NCI-H345 (cell line): ENCODE data around the gene PPP1R1A.

ENCODE experiments used
- DNase-seq: peaks from one replicate; lab custom pipeline; 2025; lab: John Stamatoyannopoulos, UW

Gene PPP1R1A

DNA sequence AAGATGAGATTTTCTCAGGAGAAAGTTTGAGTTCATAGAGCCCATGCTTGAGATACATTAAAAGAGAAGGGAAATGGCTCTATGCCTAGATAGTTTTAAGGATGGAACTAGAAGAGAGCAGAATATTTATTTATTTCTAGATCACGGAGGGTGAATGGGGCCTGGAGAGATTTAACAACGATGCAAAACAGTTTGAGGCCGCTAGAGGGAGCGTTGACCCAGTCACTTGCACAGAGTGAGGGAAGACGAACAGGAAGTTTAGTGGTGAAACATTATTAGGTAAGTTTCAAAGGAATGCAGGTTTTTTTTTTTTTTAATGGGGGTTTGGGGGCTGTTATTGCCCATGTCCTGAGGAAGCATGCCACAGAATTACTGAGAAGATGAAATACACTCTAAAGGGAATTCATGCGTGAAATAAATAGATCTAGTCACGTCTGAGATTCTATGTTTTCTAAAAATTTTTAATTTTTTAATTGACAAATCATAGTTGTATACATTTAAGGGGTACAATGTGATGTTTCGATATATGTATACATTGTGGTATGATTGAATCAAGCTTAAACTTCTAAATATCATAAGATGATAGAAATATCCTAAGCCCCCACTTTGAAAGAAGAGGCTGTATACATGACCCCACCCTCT lies 14.8 kb upstream of the PPP1R1A start:
- DNase-seq: peak; percentile 67

GRCh38 chr12:54602661-54603060 lies 14.2 kb upstream of the PPP1R1A start:
- no peak for DNase-seq

DNA sequence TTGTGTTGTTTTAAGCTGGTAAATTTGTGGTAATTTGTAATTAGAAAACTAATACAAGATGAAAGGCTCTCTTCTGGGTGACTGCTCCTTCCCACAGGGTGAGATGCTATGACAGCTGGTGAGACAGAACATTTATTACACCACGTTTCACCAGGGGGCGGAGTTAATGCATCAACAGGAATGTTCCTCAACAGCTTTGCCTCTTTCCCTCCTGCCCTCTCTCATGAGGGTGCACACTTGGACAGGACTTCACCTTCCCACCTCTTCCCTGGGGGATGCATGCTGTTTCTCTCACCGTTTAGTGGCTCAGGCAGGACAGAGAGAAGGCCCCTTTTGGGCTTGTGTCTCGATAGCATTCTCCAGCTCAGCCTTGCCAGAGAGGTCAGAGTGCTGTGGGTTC lies 13.4 kb upstream of the PPP1R1A start:
- DNase-seq: no peak

DNA sequence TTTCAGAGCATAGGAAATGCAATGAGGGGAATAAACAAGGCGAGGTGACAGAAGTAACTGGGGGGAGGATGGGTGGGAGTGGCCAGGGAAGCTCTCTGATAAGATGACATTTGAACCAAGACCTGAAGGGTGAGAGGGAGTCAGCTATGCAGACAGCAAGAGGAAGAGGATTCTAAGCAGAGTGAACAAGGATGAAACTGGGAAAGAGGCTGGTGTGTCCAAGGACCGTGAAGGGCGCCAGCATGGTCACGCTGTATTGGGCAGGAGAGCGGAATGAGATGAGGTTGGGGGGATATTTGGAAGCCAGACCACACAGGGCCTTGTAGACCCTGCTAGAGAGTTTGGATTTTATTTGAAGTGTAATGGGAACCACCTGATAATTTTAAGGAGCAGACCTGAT lies 10.5 kb upstream of the PPP1R1A start:
- no peak for DNase-seq

DNA sequence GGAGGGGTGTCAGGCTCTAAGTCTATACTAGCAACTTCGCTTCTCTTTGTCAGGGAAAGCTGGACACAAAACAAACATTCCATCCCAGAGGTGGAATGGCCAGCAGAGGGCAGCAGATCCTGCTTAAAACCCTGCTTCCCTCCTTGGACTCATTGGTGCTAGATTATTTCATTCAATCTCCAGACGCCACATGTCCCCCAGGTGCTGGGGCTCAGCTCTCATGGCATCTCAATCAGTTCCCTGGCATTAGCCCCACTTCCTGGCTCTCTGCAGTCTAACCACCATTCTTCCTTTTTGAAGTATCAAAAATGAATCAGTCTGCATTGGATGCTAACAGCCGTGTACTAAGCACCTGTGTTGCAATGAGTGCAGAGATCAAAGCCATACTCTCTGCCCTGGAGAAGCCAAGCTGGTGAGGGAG lies 8.1 kb upstream of the PPP1R1A start:
- peak; percentile 41 for DNase-seq

DNA sequence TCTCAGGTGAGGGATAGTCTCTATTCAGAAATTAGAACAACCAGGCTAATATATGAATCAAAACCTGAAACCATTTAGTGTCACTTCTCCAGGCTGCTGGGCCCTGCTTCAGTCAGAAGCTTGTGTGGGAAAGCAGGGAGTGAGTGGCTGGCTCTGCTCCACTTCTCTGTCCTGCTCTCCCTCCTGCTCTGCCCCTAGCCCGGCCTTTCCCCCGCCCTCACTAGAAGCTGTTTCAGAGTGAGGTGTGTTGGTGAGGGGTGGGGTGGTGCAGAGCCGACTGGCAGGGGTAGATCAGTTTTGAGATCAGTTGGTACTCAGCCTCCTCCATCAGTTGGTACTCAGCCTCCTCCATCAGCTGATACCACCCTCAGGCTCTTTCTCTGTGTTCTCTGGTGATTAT lies 7.0 kb upstream of the PPP1R1A start:
- DNase-seq: no peak

DNA sequence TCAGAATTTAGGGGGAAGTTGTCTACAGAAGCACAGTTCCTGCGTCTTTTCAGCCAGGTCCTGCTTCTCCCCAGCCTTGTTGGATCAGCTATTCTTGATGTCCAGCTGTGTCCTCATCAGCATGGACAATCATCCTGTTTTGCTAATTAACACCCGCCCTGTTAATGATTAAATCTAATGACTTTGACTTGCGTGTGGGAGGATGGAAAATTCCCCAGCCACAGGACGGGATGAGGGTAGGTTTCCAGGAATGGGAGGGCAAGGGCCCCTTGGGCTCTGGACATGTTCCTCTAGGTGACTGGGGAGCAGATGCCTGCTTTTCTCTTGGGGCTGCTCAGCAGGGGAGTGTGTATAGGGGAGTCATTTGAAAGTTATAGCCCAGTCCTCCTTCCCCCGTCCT lies 5.3 kb upstream of the PPP1R1A start:
- DNase-seq: no peak

GRCh38 chr12:54593135-54593534 lies 4.7 kb upstream of the PPP1R1A start:
- DNase-seq: no peak

DNA sequence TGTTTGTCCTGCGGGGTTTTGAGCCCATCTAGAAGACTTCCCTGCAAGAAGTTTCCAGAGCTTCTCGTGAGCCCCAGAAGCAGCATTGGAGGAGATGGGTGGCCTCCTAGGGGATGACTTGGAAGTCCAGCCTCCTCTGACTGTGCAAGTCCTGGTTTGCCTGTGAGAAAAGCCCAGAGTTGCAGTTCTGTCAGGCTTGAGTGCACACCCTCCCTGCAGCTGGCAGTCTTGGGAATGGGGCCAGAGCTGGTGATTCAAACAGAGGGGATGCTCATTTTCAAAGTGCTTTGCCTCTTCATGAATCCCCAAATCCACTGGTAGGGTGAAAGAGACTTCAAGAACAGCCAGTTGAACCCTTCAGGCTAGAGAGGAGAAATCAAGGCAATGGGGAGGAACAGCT lies 3.9 kb upstream of the PPP1R1A start:
- DNase-seq: no peak

- DNase-seq: no peak
Measured at GRCh38 chr12:54590978-54591591, 2.6 kb upstream of the PPP1R1A start.

DNA sequence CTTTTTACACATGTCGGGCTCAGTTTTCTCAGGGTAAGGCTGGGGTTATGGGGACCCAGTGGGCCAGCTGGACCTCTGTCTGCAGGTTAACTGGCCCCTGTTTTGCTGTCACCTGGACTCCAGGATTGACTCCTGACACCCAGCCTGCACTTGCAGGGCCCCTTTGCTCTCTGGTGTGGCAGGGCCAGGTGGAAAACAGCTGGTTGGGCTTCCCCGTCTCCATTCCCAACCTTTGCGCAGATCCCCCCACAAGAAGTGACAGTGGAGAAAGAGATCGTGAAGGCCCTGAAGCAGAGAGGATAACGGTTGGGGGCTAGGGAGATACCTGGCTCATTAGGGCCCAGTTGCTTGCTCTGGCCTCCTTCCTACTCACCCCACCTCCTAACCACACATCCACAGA lies 1.5 kb upstream of the PPP1R1A start:
- DNase-seq: no peak

DNA sequence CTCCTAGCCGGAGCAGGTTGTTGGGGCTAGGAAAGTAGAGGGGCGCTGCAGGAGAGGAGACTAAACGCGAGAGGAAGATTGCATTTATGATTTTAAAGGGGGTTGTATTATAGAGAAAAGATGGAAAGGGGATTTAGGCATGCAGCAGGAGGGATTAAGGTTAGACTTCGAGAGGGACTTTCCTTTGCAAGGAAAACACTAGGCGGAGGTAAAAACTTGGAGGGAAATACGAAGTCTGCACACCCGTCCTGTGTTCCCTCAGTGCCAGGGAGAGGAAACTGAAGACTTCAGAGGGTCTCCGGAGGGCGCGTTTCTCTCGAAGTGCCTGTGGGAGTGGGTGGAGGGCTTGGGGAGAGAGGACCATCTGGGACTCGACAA lies 420 bp upstream of the PPP1R1A start:
- no peak for DNase-seq

DNA sequence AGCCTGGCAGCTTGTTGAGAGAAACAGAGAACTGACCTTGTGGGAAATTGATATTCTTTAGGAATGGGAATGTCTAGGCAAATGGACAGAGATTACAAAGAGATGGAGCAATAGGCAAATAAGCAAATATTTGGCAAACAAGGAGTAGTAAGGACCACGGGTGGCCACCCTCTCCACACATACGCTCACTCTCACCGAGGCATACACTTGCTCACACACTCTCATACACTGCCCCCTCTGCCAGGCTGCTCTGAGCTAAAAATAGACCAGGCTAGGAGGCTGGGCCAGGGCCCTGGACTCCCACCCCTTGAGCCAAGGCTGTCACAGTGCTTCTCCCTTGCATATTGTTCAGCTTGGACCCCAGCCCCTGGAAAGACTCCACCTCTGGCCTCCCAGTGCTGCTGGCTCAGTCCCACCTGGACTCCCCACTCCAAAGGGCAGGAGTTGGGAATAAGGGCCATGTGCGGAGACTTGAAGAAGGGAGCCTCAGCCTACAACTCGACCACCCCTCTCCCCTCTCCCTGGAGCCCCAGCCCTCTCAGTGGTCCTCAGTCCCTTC lies 1.1 kb downstream of the PPP1R1A start:
- DNase-seq: no peak

- DNase-seq: no peak
Measured at GRCh38 chr12:54586620-54587019, 1.8 kb downstream of the PPP1R1A start.

DNA sequence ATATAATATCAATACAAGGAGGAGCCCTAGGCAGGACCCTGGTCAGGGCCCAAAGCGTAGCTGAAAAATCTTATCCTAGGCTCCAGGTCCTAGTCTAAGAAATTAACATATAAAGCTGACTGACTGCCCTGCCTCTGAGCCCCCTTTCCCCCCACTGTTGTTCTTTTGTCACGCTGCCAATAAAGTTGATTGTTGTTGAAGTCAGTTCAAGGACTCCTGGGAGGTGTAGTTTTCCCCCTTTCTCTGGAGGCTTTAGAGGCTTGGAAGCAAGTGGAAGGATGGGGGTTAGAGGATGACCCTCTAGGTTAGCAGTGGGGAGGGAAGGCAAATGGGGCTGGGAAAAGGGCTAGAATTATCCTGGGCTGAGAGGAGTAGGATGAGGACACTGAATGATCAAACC lies 3.2 kb downstream of the PPP1R1A start:
- DNase-seq: no peak

- DNase-seq: no peak
Measured at GRCh38 chr12:54584128-54584527, 4.3 kb downstream of the PPP1R1A start.

- DNase-seq: no peak
Measured at GRCh38 chr12:54583726-54584125, 4.7 kb downstream of the PPP1R1A start.

- no peak for DNase-seq
Measured at GRCh38 chr12:54581412-54581811, 7.0 kb downstream of the PPP1R1A start.

GRCh38 chr12:54579696-54580333 lies 8.6 kb downstream of the PPP1R1A start:
- DNase-seq: peak; percentile 67

- no peak for DNase-seq
Measured at GRCh38 chr12:54579258-54579657, 9.2 kb downstream of the PPP1R1A start.

DNA sequence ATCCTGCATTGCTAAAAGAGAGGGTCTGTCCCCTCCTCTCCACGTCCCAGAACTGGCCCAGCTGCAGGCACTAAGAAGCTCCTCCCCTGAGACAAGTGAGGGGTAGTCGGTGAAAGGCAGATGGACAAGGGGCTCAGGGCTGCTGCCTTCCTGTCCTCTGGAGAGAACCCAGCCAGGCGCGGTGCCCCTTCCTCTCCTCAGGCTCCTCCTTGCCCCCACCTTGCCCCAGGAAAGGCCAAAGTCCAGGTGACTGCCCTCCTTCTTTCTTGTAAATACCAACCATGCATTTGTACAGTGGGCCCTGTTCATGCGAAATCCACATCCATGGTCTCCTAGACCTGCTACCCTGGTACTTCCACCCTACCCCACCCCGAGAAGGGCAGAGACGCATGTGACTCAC lies 9.7 kb downstream of the PPP1R1A start:
- DNase-seq: no peak

DNA sequence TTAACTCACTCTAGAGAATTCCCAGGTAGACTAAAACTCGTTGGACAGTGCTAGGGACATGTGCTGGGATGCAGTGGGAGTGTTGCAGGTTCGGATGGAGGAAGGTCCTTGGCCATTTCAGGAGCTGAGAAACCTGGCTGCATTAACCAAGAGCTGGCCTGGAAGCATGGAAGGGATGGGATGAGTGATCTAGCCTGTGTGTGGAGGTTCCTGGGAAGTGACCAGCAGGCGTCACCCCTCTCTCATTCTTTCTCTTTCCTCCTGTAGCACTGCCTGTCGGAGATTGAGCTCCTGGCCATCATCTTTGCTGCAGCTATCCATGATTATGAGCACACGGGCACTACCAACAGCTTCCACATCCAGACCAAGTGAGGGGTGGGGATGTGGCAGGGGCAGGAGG lies 15.6 kb downstream of the PPP1R1A start:
- no peak for DNase-seq
